CD14-positive monocyte (primary cell): ENCODE data around the gene ACTR3. TPM values are rescaled to one million over a fixed set of nuclear protein-coding genes. Genes with fewer than 3 reads are reported as not detected.

Experiments
- DNase-seq, 3 donors: peaks; one replicate each; pipeline ENCODE4 v3.0.0-alpha.2; 2011 to 2022
- H2AFZ ChIP-seq: 2 replicates; pipeline ENCODE4 v1.6.0; 2012; ENCODE audit warnings: mild to moderate bottlenecking, low read depth, low read length, inconsistent platforms; ENCODE audit not compliant: insufficient read depth, poor library complexity, severe bottlenecking
- H3K27ac ChIP-seq, 2 donors: 1 replicate in 1 of 2; 2 replicates in 1 of 2; pipeline ENCODE4 v1.5.1; 2012 to 2013; ENCODE audit warnings: low read length in 2 of 2, control low read depth in 1 of 2, inconsistent platforms in 1 of 2, low read depth in 1 of 2, mild to moderate bottlenecking in 1 of 2
- H3K27me3 ChIP-seq, 2 donors: one replicate each; pipeline versions ENCODE4 v1.6.0 to v1.6.1; 2011 to 2013; ENCODE audit warnings: low read length in 2 of 2; ENCODE audit not compliant: control insufficient read depth in 2 of 2, insufficient read depth in 2 of 2
- H3K36me3 ChIP-seq, 2 donors: replicated peaks in 1 of 2; 1 replicate in 1 of 2; 2 replicates in 1 of 2; pipeline versions ENCODE4 v1.5.1 to v1.6.1; 2012 to 2013; ENCODE audit warnings: low read length in 2 of 2, control low read depth in 1 of 2, inconsistent platforms in 1 of 2, mild to moderate bottlenecking in 1 of 2; ENCODE audit not compliant: insufficient read depth in 2 of 2, control insufficient read depth in 1 of 2
- H3K4me1 ChIP-seq, 2 donors: 1 replicate in 1 of 2; 2 replicates in 1 of 2; pipeline versions ENCODE4 v1.5.1 to v1.6.1; 2012 to 2013; ENCODE audit warnings: low read length in 2 of 2, control low read depth in 1 of 2, inconsistent platforms in 1 of 2, mild to moderate bottlenecking in 1 of 2, moderate library complexity in 1 of 2; ENCODE audit not compliant: insufficient read depth in 2 of 2, control insufficient read depth in 1 of 2
- H3K4me2 ChIP-seq: replicated peaks from 2 replicates; pipeline ENCODE3; 2012; ENCODE audit warnings: low read length, moderate library complexity, mild to moderate bottlenecking; ENCODE audit not compliant: poor library complexity, severe bottlenecking; ENCODE audit errors: extremely low read depth
- H3K4me3 ChIP-seq, 3 experiments: fragments of 200-600 bp in 1 of 3; sonication (generic) in 1 of 3; replicated peaks in 1 of 3; 1 replicate in 2 of 3; 2 replicates in 1 of 3; pipeline ENCODE4 v1.5.1; 2011 to 2013; ENCODE audit warnings: low read length in 3 of 3, mild to moderate bottlenecking in 3 of 3, control low read depth in 2 of 3, low read depth in 2 of 3, inconsistent platforms in 1 of 3, moderate library complexity in 1 of 3
- H3K79me2 ChIP-seq: 2 replicates; pipeline ENCODE4 v1.6.0; 2012; ENCODE audit warnings: mild to moderate bottlenecking, control low read depth, inconsistent platforms, low read length, moderate library complexity; ENCODE audit not compliant: insufficient read depth
- H3K9ac ChIP-seq: 2 replicates; pipeline ENCODE4 v1.6.0; 2017; ENCODE audit warnings: low read length, mild to moderate bottlenecking; ENCODE audit not compliant: insufficient read depth, poor library complexity, severe bottlenecking
- H3K9me3 ChIP-seq, 2 donors: replicated peaks in 1 of 2; 1 replicate in 1 of 2; 2 replicates in 1 of 2; pipeline versions ENCODE4 v1.5.1 to v1.6.1; 2012 to 2013; ENCODE audit warnings: low read length in 2 of 2, control low read depth in 1 of 2; ENCODE audit not compliant: control insufficient read depth in 1 of 2, insufficient read depth in 1 of 2
- H4K20me1 ChIP-seq: 2 replicates; pipeline ENCODE4 v1.6.0; 2012; ENCODE audit warnings: mild to moderate bottlenecking, low read length, control low read depth, moderate library complexity; ENCODE audit not compliant: insufficient read depth
- H3K27ac Mint-ChIP-seq, 7 donors: one replicate each; pipeline ENCODE4 v1.8.0; 2020; ENCODE audit warnings: mild to moderate bottlenecking in 7 of 7, mixed read lengths in 7 of 7, moderate library complexity in 6 of 7, inconsistent platforms in 2 of 7
- H3K27me3 Mint-ChIP-seq, 3 donors: one replicate each; pipeline ENCODE4 v1.8.0; 2021 to 2022; ENCODE audit warnings: low read depth in 3 of 3, mild to moderate bottlenecking in 3 of 3, mixed read lengths in 3 of 3, moderate library complexity in 3 of 3, inconsistent platforms in 1 of 3
- H3K36me3 Mint-ChIP-seq, 2 donors: one replicate each; pipeline ENCODE4 v1.8.0; 2020; ENCODE audit warnings: mixed read lengths in 2 of 2, inconsistent platforms in 1 of 2, mild to moderate bottlenecking in 1 of 2
- H3K4me1 Mint-ChIP-seq: one replicate; pipeline ENCODE4 v1.8.0; 2020; ENCODE audit warnings: mild to moderate bottlenecking, mixed read lengths
- H3K4me3 Mint-ChIP-seq, 2 donors: one replicate each; pipeline ENCODE4 v1.8.0; 2020; ENCODE audit warnings: mild to moderate bottlenecking in 2 of 2, mixed read lengths in 2 of 2, moderate library complexity in 1 of 2
- H3K9me3 Mint-ChIP-seq, 7 donors: one replicate each; pipeline ENCODE4 v1.8.0; 2020 to 2022; ENCODE audit warnings: mixed read lengths in 7 of 7, mild to moderate bottlenecking in 6 of 7, moderate library complexity in 6 of 7, inconsistent platforms in 2 of 7
- CTCF ChIP-seq: fragments of 200-600 bp; IDR thresholded peaks from one replicate; pipeline ENCODE4 v1.8.0; 2022; ENCODE audit warnings: antibody characterized with exemption, mild to moderate bottlenecking
- intact Hi-C, 2 donors: fragments of 100-400 bp; cut with micrococcal nuclease; formaldehyde crosslinking; loops; one replicate each; pipeline versions ENCODE4 v1.15.0 to v1.15.1; 2023
- polyA plus RNA-seq, 3 donors: library from polyadenylated mRNA; depleted of rRNA in 1 of 3; unstranded in 2 of 3; stranded (reverse) in 1 of 3; fragments of 300-500 nt in 2 of 3; fragments of >200 nt in 1 of 3; fragmentation: Illumina TruSeq in 2 of 3; gene quantifications; 1 replicate in 2 of 3; 2 replicates in 1 of 3; pipeline ENCODE4 v1.2.3, GENCODE V29; 2012 to 2021

Gene ACTR3
- polyA plus RNA-seq, 3 donors, result 103 to 557 (median 464) TPM

- Histone ChIP-seq H3K27ac (peak overlapping the region in 1 of 2 donors; percentile 59), H3K4me1 (peaks cover 75 to 100% of the 10 kb centered on the region in 2 donors), H3K36me3 (peaks cover 2 to 4% of the 10 kb centered on the region in 2 donors), H3K4me3 (no peak overlapping the region), H3K9ac (no peak overlapping the region), H4K20me1 (peaks cover 100% of the 10 kb centered on the region), H3K79me2 (peaks cover 100% of the 10 kb centered on the region), H3K4me2 (peak overlapping the region; percentile 1), H3K9me3 (no peaks in the 10 kb centered on the region), H3K27me3 (no peaks in the 10 kb centered on the region), H2AFZ (no peak overlapping the region)
- H3K4me3 Mint-ChIP-seq, result no peak overlapping the region
- H3K4me1 Mint-ChIP-seq, result peaks cover 91% of the 10 kb centered on the region
- H3K27ac Mint-ChIP-seq, result peak overlapping the region in 1 of 7 donors; percentile 10
- no peak for DNase-seq
- peaks cover 0 to 4% (median 0%) of the 10 kb centered on the region in 3 donors for H3K27me3 Mint-ChIP-seq
- intact Hi-C loops, result loop anchor here in 1 of 2 donors (10.0 kb wide), 1 partner anchor 143 kb away; the partner anchor contains the start of gene SLC35F5
- no peaks in the 10 kb centered on the region for H3K9me3 Mint-ChIP-seq
- no peak for TF ChIP-seq CTCF
- peaks cover 19 to 36% of the 10 kb centered on the region in 2 donors for H3K36me3 Mint-ChIP-seq
These were observed 8.2 kb downstream of the ACTR3 start for GRCh38 chr2:113898081-113898480.

DNA sequence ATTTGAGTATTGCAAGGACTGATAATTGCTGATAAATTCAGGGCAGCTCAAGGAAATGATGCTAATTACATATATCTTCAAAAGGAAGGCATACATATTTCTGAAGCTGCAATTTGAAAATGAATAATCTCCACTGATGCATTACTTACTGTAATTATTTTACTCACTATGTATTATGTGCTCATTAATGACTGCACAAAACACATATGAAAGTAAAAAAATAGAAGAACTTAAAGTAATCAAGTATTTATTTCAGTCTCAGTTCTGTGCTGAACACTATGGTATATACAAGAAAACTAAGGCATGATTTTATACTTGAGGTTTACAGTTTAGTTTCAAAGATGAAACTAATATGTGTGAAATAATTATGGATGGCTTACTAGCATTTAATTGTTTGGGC is 9.3 kb downstream of the ACTR3 start:
- Mint-ChIP-seq H3K4me3 (no peak overlapping the region), H3K36me3 (peaks cover 15 to 33% of the 10 kb centered on the region in 2 donors), H3K9me3 (no peaks in the 10 kb centered on the region), H3K27me3 (peaks cover 0 to 2% (median 0%) of the 10 kb centered on the region in 3 donors), H3K27ac (peak overlapping the region in 4 of 7 donors; percentile 2 to 70 (median 38)), H3K4me1 (peaks cover 91% of the 10 kb centered on the region)
- peak overlapping the region in 1 of 2 donors; percentile 71 for H3K27ac ChIP-seq
- H3K4me1 ChIP-seq, result peaks cover 73 to 100% of the 10 kb centered on the region in 2 donors
- no peak overlapping the region for H2AFZ ChIP-seq
- peaks cover 100% of the 10 kb centered on the region for H3K79me2 ChIP-seq
- peaks cover 100% of the 10 kb centered on the region for H4K20me1 ChIP-seq
- peak overlapping the region; percentile 20 for H3K4me2 ChIP-seq
- no peak for TF ChIP-seq CTCF
- peaks cover 2 to 4% of the 10 kb centered on the region in 2 donors for H3K36me3 ChIP-seq
- H3K27me3 ChIP-seq, result no peaks in the 10 kb centered on the region
- H3K9me3 ChIP-seq, result no peaks in the 10 kb centered on the region
- H3K9ac ChIP-seq, result no peak overlapping the region
- DNase-seq, result no peak
- intact Hi-C loops, result loop anchor here in 1 of 2 donors (10.0 kb wide), 1 partner anchor 144 kb away; the partner anchor contains the start of gene SLC35F5
- peak overlapping the region in 1 of 3 experiments; percentile 4 for H3K4me3 ChIP-seq
